ENCODE measurements around the gene ABHD6. TPM values are rescaled to one million over a fixed set of nuclear protein-coding genes. Genes with fewer than 3 reads are reported as not detected.
"Not testable (repeated sequence)": the region's sequence is repeated elsewhere in the genome, so short reads cannot be mapped to it uniquely, and the experiment has no call there.

Gene ABHD6
- total and polyA plus RNA-seq, 7 experiments from 2014 or later = 2.5 to 7.3 (median 6.4) TPM

GRCh38 chr3:58281069-58281468 lies 43.5 kb downstream of the ABHD6 start:
- H3K36me3 ChIP-seq (ENCODE audit: control insufficient read depth in 2 of 3, insufficient read depth in 3 of 3, low read length in 3 of 3) = peaks cover 0 to 6% (median 0%) of the 10 kb centered on the region in 3 experiments
- Mint-ChIP-seq H3K4me3 (no peak overlapping the region), H3K27me3 (no peaks in the 10 kb centered on the region), H3K36me3 (peaks cover 14 to 69% (median 46%) of the 10 kb centered on the region in 5 donors), H3K9me3 (peaks cover 0 to 5% (median 0%) of the 10 kb centered on the region in 11 donors), H3K4me1 (peaks cover 0 to 8% (median 0%) of the 10 kb centered on the region in 7 donors), H3K27ac (no peak overlapping the region)
- no peaks in the 10 kb centered on the region for H3K9me3 ChIP-seq (ENCODE audit: control insufficient read depth in 2 of 3, low read length in 3 of 3)
- intact Hi-C loops (cut with micrococcal nuclease) = no loop called here
- ATAC-seq (no peak), DNase-seq (no peak)
- POLR2A ChIA-PET = interaction anchor here (0.5 kb wide), 1 partner anchor 43 kb away, joined by 3 read pairs; no protein-coding TSS in a partner anchor
- CTCF ChIA-PET = interaction anchor here (0.6 kb wide), 2 partner anchors 47 to 244 kb away, joined by 3 read pairs; no protein-coding TSS in a partner anchor
- no peaks in the 10 kb centered on the region for H3K4me1 ChIP-seq (ENCODE audit: control insufficient read depth in 2 of 2, insufficient read depth in 2 of 2, low read length in 2 of 2)
- H3K27ac ChIP-seq (ENCODE audit: low read depth, low read length) = no peak overlapping the region
- H3K27me3 ChIP-seq (ENCODE audit: control insufficient read depth in 2 of 2, insufficient read depth in 2 of 2, low read length in 2 of 2) = no peaks in the 10 kb centered on the region
- H3K4me3 ChIP-seq (ENCODE audit: low read length) = no peak overlapping the region

- Histone ChIP-seq H3K4me3 (ENCODE audit: low read length) (no peak overlapping the region), H3K27ac (ENCODE audit: low read depth, low read length) (no peak overlapping the region), H3K4me1 (ENCODE audit: control insufficient read depth in 2 of 2, insufficient read depth in 2 of 2, low read length in 2 of 2) (no peaks in the 10 kb centered on the region), H3K9me3 (ENCODE audit: control insufficient read depth in 2 of 3, low read length in 3 of 3) (no peaks in the 10 kb centered on the region), H3K36me3 (ENCODE audit: control insufficient read depth in 2 of 3, insufficient read depth in 3 of 3, low read length in 3 of 3) (peaks cover 0 to 6% (median 0%) of the 10 kb centered on the region in 3 experiments), H3K27me3 (ENCODE audit: control insufficient read depth in 2 of 2, insufficient read depth in 2 of 2, low read length in 2 of 2) (no peaks in the 10 kb centered on the region)
- intact Hi-C loops (cut with micrococcal nuclease) = no loop called here
- ChIA-PET CTCF (no interaction called here), POLR2A (interaction anchor here (0.6 kb wide), 1 partner anchor 77 kb away, joined by 3 read pairs; no protein-coding TSS in a partner anchor)
- Mint-ChIP-seq H3K9me3 (no peaks in the 10 kb centered on the region), H3K4me3 (no peak overlapping the region), H3K27ac (no peak overlapping the region), H3K4me1 (peaks cover 0 to 4% (median 0%) of the 10 kb centered on the region in 7 donors), H3K27me3 (no peaks in the 10 kb centered on the region), H3K36me3 (peaks cover 3 to 42% (median 20%) of the 10 kb centered on the region in 5 donors)
- DNase-seq = no peak
- no peak for ATAC-seq
Measured at GRCh38 chr3:58285334-58285733, 47.7 kb downstream of the ABHD6 start.

- intact Hi-C loops (cut with micrococcal nuclease) = no loop called here
- ChIA-PET CTCF (no interaction called here), POLR2A (no interaction called here)
- H3K27ac Mint-ChIP-seq = no peak overlapping the region
- Histone ChIP-seq H3K4me1 (ENCODE audit: control insufficient read depth in 2 of 2, insufficient read depth in 2 of 2, low read length in 2 of 2) (no peaks in the 10 kb centered on the region), H3K27me3 (ENCODE audit: control insufficient read depth in 2 of 2, insufficient read depth in 2 of 2, low read length in 2 of 2) (no peaks in the 10 kb centered on the region), H3K9me3 (ENCODE audit: control insufficient read depth in 2 of 3, low read length in 3 of 3) (no peaks in the 10 kb centered on the region), H3K27ac (ENCODE audit: low read depth, low read length) (no peak overlapping the region), H3K36me3 (ENCODE audit: control insufficient read depth in 2 of 3, insufficient read depth in 3 of 3, low read length in 3 of 3) (peaks cover 0 to 6% (median 0%) of the 10 kb centered on the region in 3 experiments), H3K4me3 (ENCODE audit: low read length) (no peak overlapping the region)
- no peak for ATAC-seq
- H3K36me3 Mint-ChIP-seq = peaks cover 4 to 41% (median 17%) of the 10 kb centered on the region in 5 donors
- peaks cover 0 to 4% (median 0%) of the 10 kb centered on the region in 7 donors for H3K4me1 Mint-ChIP-seq
- no peaks in the 10 kb centered on the region for H3K27me3 Mint-ChIP-seq
- H3K4me3 Mint-ChIP-seq = no peak overlapping the region
- H3K9me3 Mint-ChIP-seq = peaks cover 0 to 1% (median 0%) of the 10 kb centered on the region in 11 donors
- DNase-seq = no peak
Measured at GRCh38 chr3:58287354-58287753, 49.8 kb downstream of the ABHD6 start.

- H3K4me1 ChIP-seq (ENCODE audit: control insufficient read depth in 2 of 2, insufficient read depth in 2 of 2, low read length in 2 of 2) = no peaks in the 10 kb centered on the region
- peaks cover 0 to 1% (median 0%) of the 10 kb centered on the region in 11 donors for H3K9me3 Mint-ChIP-seq
- H3K27ac ChIP-seq (ENCODE audit: low read depth, low read length) = no peak overlapping the region
- POLR2A ChIA-PET = no interaction called here
- H3K9me3 ChIP-seq (ENCODE audit: control insufficient read depth in 2 of 3, low read length in 3 of 3) = no peaks in the 10 kb centered on the region
- no peak overlapping the region for H3K4me3 Mint-ChIP-seq
- H3K27ac Mint-ChIP-seq = no peak overlapping the region
- H3K4me1 Mint-ChIP-seq = peaks cover 0 to 4% (median 0%) of the 10 kb centered on the region in 7 donors
- no peak for DNase-seq
- no peaks in the 10 kb centered on the region for H3K27me3 ChIP-seq (ENCODE audit: control insufficient read depth in 2 of 2, insufficient read depth in 2 of 2, low read length in 2 of 2)
- H3K27me3 Mint-ChIP-seq = no peaks in the 10 kb centered on the region
- peaks cover 4 to 40% (median 17%) of the 10 kb centered on the region in 5 donors for H3K36me3 Mint-ChIP-seq
- CTCF ChIA-PET = no interaction called here
- ATAC-seq = no peak
- H3K4me3 ChIP-seq (ENCODE audit: low read length) = no peak overlapping the region
- intact Hi-C loops (cut with micrococcal nuclease) = no loop called here
- peaks cover 0 to 6% (median 0%) of the 10 kb centered on the region in 3 experiments for H3K36me3 ChIP-seq (ENCODE audit: control insufficient read depth in 2 of 3, insufficient read depth in 3 of 3, low read length in 3 of 3)
Measured at GRCh38 chr3:58288011-58288728, 50.6 kb downstream of the ABHD6 start.

GRCh38 chr3:58288964-58289613 lies 51.5 kb downstream of the ABHD6 start:
- intact Hi-C loops (cut with micrococcal nuclease); H3K9me3 ChIP-seq (ENCODE audit: control insufficient read depth in 2 of 3, low read length in 3 of 3); H3K4me1 ChIP-seq (ENCODE audit: control insufficient read depth in 2 of 2, insufficient read depth in 2 of 2, low read length in 2 of 2); H3K27me3 ChIP-seq (ENCODE audit: control insufficient read depth in 2 of 2, insufficient read depth in 2 of 2, low read length in 2 of 2); H3K9me3 Mint-ChIP-seq; ATAC-seq; H3K27ac Mint-ChIP-seq; H3K4me3 Mint-ChIP-seq; DNase-seq; POLR2A ChIA-PET; H3K27ac ChIP-seq (ENCODE audit: low read depth, low read length); H3K4me1 Mint-ChIP-seq; H3K4me3 ChIP-seq (ENCODE audit: low read length); H3K27me3 Mint-ChIP-seq; H3K36me3 ChIP-seq (ENCODE audit: control insufficient read depth in 2 of 3, insufficient read depth in 3 of 3, low read length in 3 of 3); CTCF ChIA-PET: not testable (repeated sequence)
- peaks cover 4 to 40% (median 15%) of the 10 kb centered on the region in 5 donors for H3K36me3 Mint-ChIP-seq

- CTCF ChIA-PET; intact Hi-C loops (cut with micrococcal nuclease); H3K27me3 ChIP-seq (ENCODE audit: control insufficient read depth in 2 of 2, insufficient read depth in 2 of 2, low read length in 2 of 2); H3K9me3 ChIP-seq (ENCODE audit: control insufficient read depth in 2 of 3, low read length in 3 of 3); DNase-seq; H3K27ac Mint-ChIP-seq; POLR2A ChIA-PET; H3K4me1 ChIP-seq (ENCODE audit: control insufficient read depth in 2 of 2, insufficient read depth in 2 of 2, low read length in 2 of 2); H3K4me3 ChIP-seq (ENCODE audit: low read length); H3K9me3 Mint-ChIP-seq; H3K4me3 Mint-ChIP-seq; H3K36me3 ChIP-seq (ENCODE audit: control insufficient read depth in 2 of 3, insufficient read depth in 3 of 3, low read length in 3 of 3); ATAC-seq; H3K4me1 Mint-ChIP-seq; H3K27ac ChIP-seq (ENCODE audit: low read depth, low read length); H3K27me3 Mint-ChIP-seq: not testable (repeated sequence)
- H3K36me3 Mint-ChIP-seq = peaks cover 0 to 31% (median 8%) of the 10 kb centered on the region in 5 donors
Measured at GRCh38 chr3:58290446-58290845, 52.9 kb downstream of the ABHD6 start.

Data from naive thymus-derived CD4-positive, alpha-beta T cell (primary cell).